D721Med (cell line): ENCODE data around the gene VN1R5.
A peak's percentile ranks its signal among the peaks of the same experiment; 100 is the strongest.
"Not testable (repeated sequence)": the region's sequence is repeated elsewhere in the genome, so short reads cannot be mapped to it uniquely, and the experiment has no call there.

Source experiments
- DNase-seq: peaks from one replicate; pipeline ENCODE4 v3.0.0; 2011; ENCODE audit warnings: low spot score; ENCODE audit not compliant: insufficient read length
- FAIRE-seq: peaks from 2 replicates; lab custom pipeline; 2011; peaks lifted over from hg19 to GRCh38; lab: Jason Lieb, UNC
- TF ChIP-seq, protein P1 (sequence below): IDR thresholded peaks from 2 replicates; pipeline ENCODE4 v1.5.1; 2012; ENCODE audit warnings: mild to moderate bottlenecking, control low read depth; ENCODE audit not compliant: insufficient read depth; ENCODE audit errors: missing control alignments

Gene VN1R5

DNA sequence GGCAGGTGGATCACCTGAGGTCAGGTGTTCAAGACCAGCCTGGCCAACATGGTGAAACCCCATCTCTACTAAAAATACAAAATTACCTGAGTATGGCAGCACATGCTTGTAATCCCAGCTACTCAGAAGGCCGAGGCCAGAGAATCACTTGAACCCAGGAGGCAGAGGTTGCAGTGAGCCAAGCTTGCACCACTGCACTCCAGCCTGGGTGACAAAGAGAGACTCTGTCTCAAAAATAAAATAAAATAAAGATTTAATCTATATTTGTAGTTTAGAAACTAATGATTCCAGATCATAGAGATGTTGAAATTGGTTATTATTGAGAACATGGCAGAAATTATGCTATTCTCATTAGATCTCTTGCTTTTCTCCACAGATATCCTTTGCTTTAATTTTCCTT, at the start of gene VN1R5:
Gene VN1R5, plus strand, starts transcription at position 301 of the 400 bp plus-strand sequence.
- not testable (repeated sequence) for FAIRE-seq, DNase-seq

DNA sequence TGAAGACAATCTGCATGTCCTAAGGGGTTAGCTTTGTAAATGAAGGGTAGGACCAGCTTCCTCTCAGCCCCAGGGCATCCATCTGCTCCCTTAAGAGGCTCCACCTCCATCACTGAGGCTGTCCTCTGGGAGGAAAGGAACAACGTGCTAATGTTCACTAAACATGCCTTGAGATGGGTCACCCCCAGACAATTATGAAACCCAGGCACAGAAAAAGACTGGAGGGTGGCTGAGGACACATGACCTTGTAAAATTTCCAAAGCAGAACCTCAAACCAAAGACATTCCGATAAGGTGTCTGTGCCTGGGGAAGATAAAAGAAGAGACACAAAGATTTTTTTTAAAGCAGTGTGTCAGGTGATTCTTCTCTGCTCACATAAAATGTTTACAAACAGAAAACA, 46.5 kb upstream of the VN1R5 start:
- TF ChIP-seq, protein P1, sequence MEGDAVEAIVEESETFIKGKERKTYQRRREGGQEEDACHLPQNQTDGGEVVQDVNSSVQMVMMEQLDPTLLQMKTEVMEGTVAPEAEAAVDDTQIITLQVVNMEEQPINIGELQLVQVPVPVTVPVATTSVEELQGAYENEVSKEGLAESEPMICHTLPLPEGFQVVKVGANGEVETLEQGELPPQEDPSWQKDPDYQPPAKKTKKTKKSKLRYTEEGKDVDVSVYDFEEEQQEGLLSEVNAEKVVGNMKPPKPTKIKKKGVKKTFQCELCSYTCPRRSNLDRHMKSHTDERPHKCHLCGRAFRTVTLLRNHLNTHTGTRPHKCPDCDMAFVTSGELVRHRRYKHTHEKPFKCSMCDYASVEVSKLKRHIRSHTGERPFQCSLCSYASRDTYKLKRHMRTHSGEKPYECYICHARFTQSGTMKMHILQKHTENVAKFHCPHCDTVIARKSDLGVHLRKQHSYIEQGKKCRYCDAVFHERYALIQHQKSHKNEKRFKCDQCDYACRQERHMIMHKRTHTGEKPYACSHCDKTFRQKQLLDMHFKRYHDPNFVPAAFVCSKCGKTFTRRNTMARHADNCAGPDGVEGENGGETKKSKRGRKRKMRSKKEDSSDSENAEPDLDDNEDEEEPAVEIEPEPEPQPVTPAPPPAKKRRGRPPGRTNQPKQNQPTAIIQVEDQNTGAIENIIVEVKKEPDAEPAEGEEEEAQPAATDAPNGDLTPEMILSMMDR, result no peak
- no peak for DNase-seq
- peak; percentile 25 for FAIRE-seq

DNA sequence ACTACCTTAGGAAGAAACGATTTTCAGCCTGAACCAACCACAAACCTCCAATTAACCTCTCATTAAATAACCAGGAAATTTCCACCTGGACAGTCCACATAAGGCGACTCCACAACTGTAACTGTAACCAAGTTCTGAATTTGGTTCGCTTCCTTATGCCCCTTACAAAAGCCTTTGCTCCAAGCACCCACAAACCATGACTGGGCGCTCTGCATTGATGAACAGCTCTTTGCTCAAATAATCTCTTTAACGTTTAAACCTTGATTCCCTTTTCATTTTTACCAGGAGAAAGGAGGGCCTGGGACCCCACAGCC, 45.9 kb upstream of the VN1R5 start:
- no peak for FAIRE-seq

DNA sequence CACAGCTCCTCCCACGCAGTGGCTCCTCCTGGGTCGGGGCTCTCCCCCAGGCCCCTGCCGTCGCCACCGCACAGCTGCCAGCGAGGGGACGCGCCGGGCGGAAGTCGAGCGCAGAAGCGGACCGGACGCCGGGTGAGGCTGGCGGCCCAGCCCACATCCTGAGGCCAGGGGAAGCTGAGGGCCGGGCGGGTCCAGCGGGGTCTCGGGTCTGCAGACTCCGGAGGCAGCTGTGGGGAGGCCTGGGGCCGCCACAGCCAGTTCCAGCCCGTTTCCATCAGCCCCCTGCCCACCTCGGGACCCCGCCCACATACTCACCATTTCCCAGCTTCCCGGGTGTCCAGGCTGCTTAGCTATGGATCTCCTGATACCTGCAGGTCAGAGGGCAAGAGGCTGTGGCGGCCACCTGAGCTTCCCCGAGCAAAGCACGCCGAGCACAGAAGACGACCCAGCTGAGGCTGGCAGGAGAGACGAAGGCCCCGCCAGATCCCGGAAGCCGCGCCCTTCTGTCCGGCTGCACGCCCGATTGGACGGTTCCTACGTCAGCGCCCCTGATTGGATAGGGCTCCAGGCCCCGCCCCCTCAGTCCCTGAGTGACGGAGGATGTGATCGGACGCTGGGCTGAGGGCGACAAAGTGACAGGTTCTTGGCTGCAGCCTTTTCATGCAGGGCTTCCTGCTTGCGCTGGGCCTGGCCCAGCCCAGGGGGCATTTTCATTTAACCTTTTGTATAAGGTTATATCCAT, 45.3 kb upstream of the VN1R5 start:
- DNase-seq, result peak; percentile 95
- TF ChIP-seq, protein P1, result no peak
- peak; percentile 72 for FAIRE-seq

More for the DNA sequence above, 45.9 kb upstream of the VN1R5 start:
- TF ChIP-seq, protein P1, result no peak
- DNase-seq, result no peak

DNA sequence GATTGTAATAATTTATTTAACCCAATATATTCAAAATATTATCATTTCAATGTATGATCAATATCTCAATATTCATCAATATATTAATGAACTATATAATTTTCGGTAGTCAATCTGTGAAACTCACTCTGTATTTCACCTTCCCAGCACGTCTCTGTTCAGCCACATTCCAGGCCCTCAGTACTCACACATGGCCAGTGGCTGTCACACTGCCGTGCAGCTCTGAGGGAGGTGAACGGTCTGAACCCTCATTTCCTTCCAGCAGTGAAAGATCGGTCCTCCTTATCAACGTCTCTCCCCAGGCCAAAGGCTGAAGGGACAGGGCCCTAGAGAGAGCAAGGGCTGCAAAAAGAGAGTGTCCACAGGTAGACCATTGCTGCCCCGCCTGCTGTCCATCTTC, 44.5 kb upstream of the VN1R5 start:
- TF ChIP-seq, protein P1, result no peak
- DNase-seq, result no peak
- FAIRE-seq, result no peak

DNA sequence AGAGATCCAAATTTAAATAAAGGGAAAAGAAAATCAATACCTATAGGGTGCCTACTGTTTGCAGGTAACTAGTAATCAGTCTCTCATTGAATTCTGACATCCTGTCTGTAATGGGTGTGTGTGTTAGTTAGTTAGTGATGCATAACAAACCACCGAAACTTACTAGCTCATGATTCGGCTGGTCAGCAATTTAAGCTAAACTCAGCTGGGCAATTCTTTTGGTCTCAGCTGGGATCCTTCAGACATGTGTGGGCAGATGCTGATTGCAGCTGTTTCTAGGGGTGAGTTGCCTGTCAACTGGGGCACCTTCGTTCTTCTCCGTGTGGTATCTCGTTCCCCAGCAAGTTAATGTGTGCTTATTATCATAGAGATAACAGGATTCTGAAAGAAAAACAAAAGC, 43.9 kb upstream of the VN1R5 start:
- FAIRE-seq (no peak), DNase-seq (no peak)
- TF ChIP-seq, protein P1, result no peak

DNA sequence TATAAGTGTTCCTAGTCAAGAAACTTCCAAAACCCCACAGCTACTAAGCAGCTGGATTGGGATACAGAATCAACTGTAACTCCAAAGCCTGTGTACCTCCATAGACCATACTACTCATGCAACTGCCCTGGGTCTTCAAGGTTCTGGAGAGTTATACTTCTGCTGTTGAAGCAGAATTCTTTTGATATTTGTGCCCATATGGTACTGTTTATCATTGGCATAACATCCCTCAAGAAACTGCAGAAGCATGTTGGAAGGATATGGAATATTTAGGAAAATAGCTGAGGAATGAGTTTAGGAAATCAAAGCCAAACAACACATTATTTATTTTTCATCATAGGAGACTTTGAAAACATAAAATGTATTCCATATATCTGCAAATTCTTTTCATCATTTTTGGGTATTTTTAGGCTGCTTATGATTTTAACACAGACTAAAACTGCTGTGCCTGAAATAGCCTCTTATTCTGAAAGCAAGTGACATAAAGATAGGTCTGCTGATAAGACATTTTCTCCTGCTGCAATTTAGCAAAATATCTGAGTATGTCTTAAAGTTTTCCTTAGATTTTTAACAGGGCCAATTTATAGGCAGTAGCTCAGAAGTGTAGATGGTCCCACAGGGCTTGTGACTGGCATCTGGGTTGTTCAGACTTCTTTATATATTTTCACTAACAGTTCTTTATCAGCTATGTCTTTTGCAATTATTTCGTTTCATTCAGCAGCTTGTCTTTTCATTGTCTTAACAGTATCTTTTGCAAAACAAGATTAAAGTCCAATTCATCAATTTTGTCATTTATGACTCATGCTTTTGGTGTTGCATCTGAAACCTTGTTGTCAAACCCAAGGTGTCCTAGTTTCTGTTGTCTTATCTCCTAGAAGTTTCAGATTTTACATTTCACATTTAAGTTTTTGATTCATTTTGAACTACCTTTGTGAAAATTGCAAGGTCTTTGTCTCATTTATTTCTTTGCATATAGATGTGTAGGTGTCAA, 43.0 kb upstream of the VN1R5 start:
- peak; percentile 84 for FAIRE-seq
- TF ChIP-seq, protein P1, result no peak
- no peak for DNase-seq
